T-helper 17 cell (primary cell): ENCODE data around the gene C11orf65. TPM values are rescaled to one million over a fixed set of nuclear protein-coding genes. Genes with fewer than 3 reads are reported as not detected.
A peak's percentile ranks its signal among the peaks of the same experiment; 100 is the strongest.
"Not testable (repeated sequence)": the region's sequence is repeated elsewhere in the genome, so short reads cannot be mapped to it uniquely, and the experiment has no call there.

Experiments
- ATAC-seq: fragments of 150-1000 bp; cut with Tn5 transposase; 2 replicates; pipeline ENCODE4 v1.10.0; 2021; ENCODE audit warnings: mild to moderate bottlenecking, moderate library complexity
- DNase-seq, 3 donors: peaks; one replicate each; pipeline versions ENCODE4 v3.0.0 to v3.0.0-alpha.2; 2020 to 2021
- H3K9me3 ChIP-seq: one replicate; pipeline ENCODE4 v1.7.0; 2013; ENCODE audit warnings: low read length, mild to moderate bottlenecking; ENCODE audit not compliant: control insufficient read depth, poor library complexity, severe bottlenecking
- H3K27ac Mint-ChIP-seq: one replicate; pipeline ENCODE4 v1.8.0; 2022; ENCODE audit warnings: mild to moderate bottlenecking, moderate library complexity, mixed read lengths
- H3K27me3 Mint-ChIP-seq: one replicate; pipeline ENCODE4 v1.8.0; 2022; ENCODE audit warnings: mixed read lengths
- H3K36me3 Mint-ChIP-seq: one replicate; pipeline ENCODE4 v1.8.0; 2022; ENCODE audit warnings: low read depth, mixed read lengths
- H3K4me1 Mint-ChIP-seq: one replicate; pipeline ENCODE4 v1.8.0; 2022; ENCODE audit warnings: mild to moderate bottlenecking, mixed read lengths
- H3K4me3 Mint-ChIP-seq: one replicate; pipeline ENCODE4 v1.8.0; 2022; ENCODE audit warnings: mild to moderate bottlenecking, moderate library complexity, mixed read lengths
- total RNA-seq, 4 donors: library from RNA in 2 of 4; stranded (reverse) in 2 of 4; gene quantifications; one replicate each; pipeline ENCODE4 v1.2.3 and lab custom pipeline; 2022 to 2026

The C11orf65 gene
- total RNA-seq, 2 donors from 2014 or later, result 0.96 to 1.7 TPM

GRCh38 chr11:108496643-108497256 lies 29.4 kb upstream of the C11orf65 start:
- peak overlapping the region; percentile 97 for H3K4me3 Mint-ChIP-seq
- DNase-seq (no peak), ATAC-seq (no peak)

GRCh38 chr11:108495326-108495725 lies 28.0 kb upstream of the C11orf65 start:
- H3K9me3 ChIP-seq, result no peaks in the 10 kb centered on the region
- DNase-seq, result no peak
- no peaks in the 10 kb centered on the region for H3K27me3 Mint-ChIP-seq
- H3K36me3 Mint-ChIP-seq, result no peaks in the 10 kb centered on the region
- no peak for ATAC-seq
- peaks cover 18% of the 10 kb centered on the region for H3K4me1 Mint-ChIP-seq
- no peak overlapping the region for H3K4me3 Mint-ChIP-seq
- H3K27ac Mint-ChIP-seq, result no peak overlapping the region

More at GRCh38 chr11:108496643-108497256, 29.4 kb upstream of the C11orf65 start:
- Mint-ChIP-seq H3K27me3 (no peaks in the 10 kb centered on the region), H3K36me3 (no peaks in the 10 kb centered on the region), H3K27ac (peak overlapping the region; percentile 97), H3K4me1 (peaks cover 18% of the 10 kb centered on the region)
- no peaks in the 10 kb centered on the region for H3K9me3 ChIP-seq

GRCh38 chr11:108494182-108494581 lies 26.9 kb upstream of the C11orf65 start:
- no peaks in the 10 kb centered on the region for H3K9me3 ChIP-seq
- Mint-ChIP-seq H3K36me3 (no peaks in the 10 kb centered on the region), H3K4me3 (no peak overlapping the region), H3K27ac (no peak overlapping the region), H3K27me3 (no peaks in the 10 kb centered on the region), H3K4me1 (peaks cover 18% of the 10 kb centered on the region)
- ATAC-seq (no peak), DNase-seq (no peak)

- no peaks in the 10 kb centered on the region for H3K9me3 ChIP-seq
- peaks cover 7% of the 10 kb centered on the region for H3K36me3 Mint-ChIP-seq
- DNase-seq, result no peak
- no peaks in the 10 kb centered on the region for H3K27me3 Mint-ChIP-seq
- peak overlapping the region; percentile 39 for H3K27ac Mint-ChIP-seq
- H3K4me1 Mint-ChIP-seq, result peaks cover 8% of the 10 kb centered on the region
- no peak for ATAC-seq
- no peak overlapping the region for H3K4me3 Mint-ChIP-seq
Observed at GRCh38 chr11:108491936-108492335, 24.6 kb upstream of the C11orf65 start.

- H3K36me3 Mint-ChIP-seq, result peaks cover 13% of the 10 kb centered on the region
- H3K27ac Mint-ChIP-seq, result no peak overlapping the region
- no peaks in the 10 kb centered on the region for H3K27me3 Mint-ChIP-seq
- H3K4me1 Mint-ChIP-seq, result peaks cover 3% of the 10 kb centered on the region
- DNase-seq (no peak), ATAC-seq (no peak)
- H3K4me3 Mint-ChIP-seq, result no peak overlapping the region
- H3K9me3 ChIP-seq, result no peaks in the 10 kb centered on the region
Observed at GRCh38 chr11:108486828-108487227, 19.5 kb upstream of the C11orf65 start.

- H3K36me3 Mint-ChIP-seq, result peaks cover 16% of the 10 kb centered on the region
- no peak for DNase-seq
- H3K9me3 ChIP-seq, result no peaks in the 10 kb centered on the region
- no peak overlapping the region for H3K27ac Mint-ChIP-seq
- H3K4me3 Mint-ChIP-seq, result no peak overlapping the region
- H3K27me3 Mint-ChIP-seq, result no peaks in the 10 kb centered on the region
- H3K4me1 Mint-ChIP-seq, result peaks cover 3% of the 10 kb centered on the region
- no peak for ATAC-seq
Observed at GRCh38 chr11:108486331-108486730, 19.0 kb upstream of the C11orf65 start.

GRCh38 chr11:108483163-108483562 lies 15.8 kb upstream of the C11orf65 start:
- DNase-seq (no peak), ATAC-seq (no peak)
- H3K4me3 Mint-ChIP-seq, result no peak overlapping the region
- no peaks in the 10 kb centered on the region for H3K9me3 ChIP-seq
- no peaks in the 10 kb centered on the region for H3K27me3 Mint-ChIP-seq
- peaks cover 3% of the 10 kb centered on the region for H3K4me1 Mint-ChIP-seq
- peak overlapping the region; percentile 53 for H3K27ac Mint-ChIP-seq
- peaks cover 11% of the 10 kb centered on the region for H3K36me3 Mint-ChIP-seq

GRCh38 chr11:108474664-108475463 lies 7.5 kb upstream of the C11orf65 start:
- no peak for ATAC-seq
- no peak for DNase-seq
- H3K36me3 Mint-ChIP-seq, result peaks cover 2% of the 10 kb centered on the region
- no peak overlapping the region for H3K27ac Mint-ChIP-seq
- H3K4me3 Mint-ChIP-seq, result no peak overlapping the region
- H3K4me1 Mint-ChIP-seq, result no peaks in the 10 kb centered on the region
- H3K9me3 ChIP-seq, result no peaks in the 10 kb centered on the region
- H3K27me3 Mint-ChIP-seq, result no peaks in the 10 kb centered on the region

GRCh38 chr11:108472681-108473080 lies 5.4 kb upstream of the C11orf65 start:
- ATAC-seq, result no peak
- no peak overlapping the region for H3K27ac Mint-ChIP-seq
- no peaks in the 10 kb centered on the region for H3K4me1 Mint-ChIP-seq

GRCh38 chr11:108468478-108468864 lies 1.1 kb upstream of the C11orf65 start:
- H3K9me3 ChIP-seq, result no peaks in the 10 kb centered on the region
- H3K27ac Mint-ChIP-seq, result peak overlapping the region; percentile 100
- no peaks in the 10 kb centered on the region for H3K27me3 Mint-ChIP-seq
- no peak for DNase-seq
- peak overlapping the region; percentile 19 for H3K4me3 Mint-ChIP-seq
- no peak for ATAC-seq
- H3K36me3 Mint-ChIP-seq, result peaks cover 2% of the 10 kb centered on the region
- peaks cover 13% of the 10 kb centered on the region for H3K4me1 Mint-ChIP-seq

More at GRCh38 chr11:108472681-108473080, 5.4 kb upstream of the C11orf65 start:
- H3K4me3 Mint-ChIP-seq, result no peak overlapping the region
- H3K27me3 Mint-ChIP-seq, result no peaks in the 10 kb centered on the region
- DNase-seq, result no peak
- peaks cover 2% of the 10 kb centered on the region for H3K36me3 Mint-ChIP-seq
- no peaks in the 10 kb centered on the region for H3K9me3 ChIP-seq

- Mint-ChIP-seq H3K27ac (peak overlapping the region; percentile 100), H3K4me1 (peaks cover 13% of the 10 kb centered on the region), H3K27me3 (no peaks in the 10 kb centered on the region), H3K36me3 (peaks cover 2% of the 10 kb centered on the region), H3K4me3 (peak overlapping the region; percentile 98)
- DNase-seq, result no peak
- no peak for ATAC-seq
- no peaks in the 10 kb centered on the region for H3K9me3 ChIP-seq
Observed at GRCh38 chr11:108466405-108466804, 924 bp downstream of the C11orf65 start.

GRCh38 chr11:108453207-108453835 lies 14.0 kb downstream of the C11orf65 start:
- DNase-seq, result no peak
- Mint-ChIP-seq H3K4me1 (no peaks in the 10 kb centered on the region), H3K27me3 (no peaks in the 10 kb centered on the region), H3K36me3 (no peaks in the 10 kb centered on the region), H3K27ac (no peak overlapping the region), H3K4me3 (no peak overlapping the region)
- no peaks in the 10 kb centered on the region for H3K9me3 ChIP-seq
- ATAC-seq, result no peak

GRCh38 chr11:108441445-108441844 lies 25.9 kb downstream of the C11orf65 start:
- DNase-seq, H3K27ac Mint-ChIP-seq, ATAC-seq: not testable (repeated sequence)

More at GRCh38 chr11:108441445-108441844, 25.9 kb downstream of the C11orf65 start:
- not testable (repeated sequence) for H3K9me3 ChIP-seq, H3K4me3 Mint-ChIP-seq, H3K27me3 Mint-ChIP-seq, H3K4me1 Mint-ChIP-seq, H3K36me3 Mint-ChIP-seq
